Vagina (tissue), 2 donors: Measurements from ENCODE around the gene PLEKHA5. TPM values are rescaled to one million over a fixed set of nuclear protein-coding genes. Genes with fewer than 3 reads are reported as not detected.

ENCODE experiments used
- DNase-seq, 2 donors: peaks; one replicate each; pipeline ENCODE4 v3.0.0-alpha.2; 2017; ENCODE audit errors: extremely low spot score in 2 of 2
- H3K27ac ChIP-seq: fragments of 200-600 bp; sonication (generic); one replicate; pipeline ENCODE4 v1.5.1; 2019
- H3K27me3 ChIP-seq: fragments of 200-600 bp; sonication (generic); one replicate; pipeline ENCODE4 v1.5.1; 2019
- H3K36me3 ChIP-seq, 2 donors: fragments of 200-600 bp; sonication (generic); one replicate each; pipeline ENCODE4 v1.5.1; 2017 to 2019
- H3K4me1 ChIP-seq: fragments of 200-600 bp; sonication (generic); one replicate; pipeline ENCODE4 v1.5.1; 2019
- H3K4me3 ChIP-seq, 2 donors: fragments of 200-600 bp; sonication (generic); 1 replicate in 1 of 2; 2 replicates in 1 of 2; pipeline ENCODE4 v1.5.1; 2016 to 2019
- H3K9me3 ChIP-seq: fragments of 200-600 bp; sonication (generic); one replicate; pipeline ENCODE4 v1.5.1; 2019
- POLR2A ChIP-seq, 2 donors: fragments of 450-650 bp; IDR thresholded peaks; one replicate each; pipeline ENCODE4 v1.6.1; 2017; ENCODE audit warnings: antibody characterized with exemption in 2 of 2, mild to moderate bottlenecking in 2 of 2, moderate library complexity in 2 of 2
- POLR2AphosphoS5 ChIP-seq, 2 donors: sonication (generic); formaldehyde crosslinking; IDR thresholded peaks; one replicate each; pipeline ENCODE4 v1.9.0; 2017; ENCODE audit warnings: antibody characterized with exemption in 2 of 2, mild to moderate bottlenecking in 2 of 2, low read depth in 1 of 2; ENCODE audit not compliant: insufficient read depth in 1 of 2
- intact Hi-C: fragments of 100-400 bp; cut with DNase I; formaldehyde crosslinking; loops from one replicate; pipeline ENCODE4 v1.15.1; 2023
- total RNA-seq: library from RNA; depleted of rRNA; stranded (reverse); fragments of >200 nt; gene quantifications from one replicate; pipeline ENCODE4 v1.2.3, GENCODE V29; 2016
- TF ChIP-seq, protein P1 (sequence below), 3 experiments: fragments of 450-650 bp in 2 of 3; fragments of 200-600 bp in 1 of 3; sonication (generic) in 1 of 3; IDR thresholded peaks; one replicate each; pipeline ENCODE4 v1.5.1; 2017 to 2019; ENCODE audit warnings: antibody characterized with exemption in 3 of 3, mild to moderate bottlenecking in 2 of 3, moderate library complexity in 2 of 3

PLEKHA5 gene
- total RNA-seq, 1 donor from 2014 or later = 58.4 TPM

GRCh38 chr12:19127270-19127669, 2.3 kb upstream of the PLEKHA5 start:
- no peak for TF ChIP-seq POLR2AphosphoS5 (IDR thresholded peaks at IDR 0.05; ENCODE audit: insufficient read depth in 1 of 2, low read depth in 1 of 2)
- TF ChIP-seq POLR2A (IDR thresholded peaks at IDR 0.05) = no peak
- TF ChIP-seq, protein P1, sequence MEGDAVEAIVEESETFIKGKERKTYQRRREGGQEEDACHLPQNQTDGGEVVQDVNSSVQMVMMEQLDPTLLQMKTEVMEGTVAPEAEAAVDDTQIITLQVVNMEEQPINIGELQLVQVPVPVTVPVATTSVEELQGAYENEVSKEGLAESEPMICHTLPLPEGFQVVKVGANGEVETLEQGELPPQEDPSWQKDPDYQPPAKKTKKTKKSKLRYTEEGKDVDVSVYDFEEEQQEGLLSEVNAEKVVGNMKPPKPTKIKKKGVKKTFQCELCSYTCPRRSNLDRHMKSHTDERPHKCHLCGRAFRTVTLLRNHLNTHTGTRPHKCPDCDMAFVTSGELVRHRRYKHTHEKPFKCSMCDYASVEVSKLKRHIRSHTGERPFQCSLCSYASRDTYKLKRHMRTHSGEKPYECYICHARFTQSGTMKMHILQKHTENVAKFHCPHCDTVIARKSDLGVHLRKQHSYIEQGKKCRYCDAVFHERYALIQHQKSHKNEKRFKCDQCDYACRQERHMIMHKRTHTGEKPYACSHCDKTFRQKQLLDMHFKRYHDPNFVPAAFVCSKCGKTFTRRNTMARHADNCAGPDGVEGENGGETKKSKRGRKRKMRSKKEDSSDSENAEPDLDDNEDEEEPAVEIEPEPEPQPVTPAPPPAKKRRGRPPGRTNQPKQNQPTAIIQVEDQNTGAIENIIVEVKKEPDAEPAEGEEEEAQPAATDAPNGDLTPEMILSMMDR (IDR thresholded peaks at IDR 0.05) = no peak
- Histone ChIP-seq H3K4me1 (peaks cover 13% of the 10 kb centered on the region), H3K27me3 (no peaks in the 10 kb centered on the region), H3K9me3 (no peaks in the 10 kb centered on the region), H3K36me3 (no peaks in the 10 kb centered on the region), H3K4me3 (no peak overlapping the region), H3K27ac (no peak overlapping the region)
- intact Hi-C loops = no loop called here
- DNase-seq = no peak

- TF ChIP-seq, protein P1 (IDR thresholded peaks at IDR 0.05) = no peak
- TF ChIP-seq POLR2AphosphoS5 (IDR thresholded peaks at IDR 0.05; ENCODE audit: insufficient read depth in 1 of 2, low read depth in 1 of 2) (no peak), POLR2A (IDR thresholded peaks at IDR 0.05) (no peak)
- H3K9me3 ChIP-seq = no peaks in the 10 kb centered on the region
- H3K27ac ChIP-seq = peak overlapping the region; percentile 3
- no peak overlapping the region for H3K4me3 ChIP-seq
- peaks cover 18% of the 10 kb centered on the region for H3K4me1 ChIP-seq
- no peaks in the 10 kb centered on the region for H3K27me3 ChIP-seq
- no peaks in the 10 kb centered on the region for H3K36me3 ChIP-seq
- no peak for DNase-seq
- intact Hi-C loops = no loop called here
Measured at GRCh38 chr12:19128485-19128884, 1.0 kb upstream of the PLEKHA5 start.

DNA sequence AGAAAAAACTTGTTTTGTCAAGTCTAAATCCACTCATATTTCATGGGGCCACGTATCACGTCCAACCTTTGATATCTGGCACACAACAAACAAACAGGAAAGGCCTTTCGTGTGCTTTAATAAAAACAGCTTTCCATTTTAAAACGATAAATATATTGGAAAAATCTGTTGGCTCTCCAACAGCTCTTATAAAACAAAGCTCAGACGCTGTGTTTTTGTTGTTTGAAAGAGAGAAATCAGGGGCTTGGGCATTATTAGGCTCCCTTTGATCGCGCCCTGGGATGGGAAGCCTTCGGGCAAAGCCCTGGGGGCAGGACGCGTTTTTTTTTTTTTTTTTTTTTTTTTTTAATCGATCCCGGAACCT, 429 bp upstream of the PLEKHA5 start:
- DNase-seq = no peak
- Histone ChIP-seq H3K27ac (peak overlapping the region; percentile 74), H3K27me3 (no peaks in the 10 kb centered on the region), H3K4me1 (peaks cover 24% of the 10 kb centered on the region), H3K36me3 (no peaks in the 10 kb centered on the region), H3K4me3 (peak overlapping the region; percentile 87 to 94), H3K9me3 (no peaks in the 10 kb centered on the region)
- TF ChIP-seq POLR2A (IDR thresholded peaks at IDR 0.05) = no peak
- TF ChIP-seq POLR2AphosphoS5 (IDR thresholded peaks at IDR 0.05; ENCODE audit: insufficient read depth in 1 of 2, low read depth in 1 of 2) = no peak
- TF ChIP-seq, protein P1 (IDR thresholded peaks at IDR 0.05) = no peak
- intact Hi-C loops = no loop called here

GRCh38 chr12:19130224-19131024, 891 bp downstream of the PLEKHA5 start:
- Histone ChIP-seq H3K4me1 (peaks cover 37% of the 10 kb centered on the region), H3K27ac (peak overlapping the region; percentile 97), H3K27me3 (no peaks in the 10 kb centered on the region), H3K36me3 (no peaks in the 10 kb centered on the region), H3K4me3 (peak overlapping the region; percentile 87 to 94), H3K9me3 (no peaks in the 10 kb centered on the region)
- intact Hi-C loops = no loop called here
- no peak for DNase-seq
- TF ChIP-seq POLR2A (IDR thresholded peaks at IDR 0.05) = no peak
- peak in 1 of 2 donors; percentile 62 for TF ChIP-seq POLR2AphosphoS5 (IDR thresholded peaks at IDR 0.05; ENCODE audit: insufficient read depth in 1 of 2, low read depth in 1 of 2)

DNA sequence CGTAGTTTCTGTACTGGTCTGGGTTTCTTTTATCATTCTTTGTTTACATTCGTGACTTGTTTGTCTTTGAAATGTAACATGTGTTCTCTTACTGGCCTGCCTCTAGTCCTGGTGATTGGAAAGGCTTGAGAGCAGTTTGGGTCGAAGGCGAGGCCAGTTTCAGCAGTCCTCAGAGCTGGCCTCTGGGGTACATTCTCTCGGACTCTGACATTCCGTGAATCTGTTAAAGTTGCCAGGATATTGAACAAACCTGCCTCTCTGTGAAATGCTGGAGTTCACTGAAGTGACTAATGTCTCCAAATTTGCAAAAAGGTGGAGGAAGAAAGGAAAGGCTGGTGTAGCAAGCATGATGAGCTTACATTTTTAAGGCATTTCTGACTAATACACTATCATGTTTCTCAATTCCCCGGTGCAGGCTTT, 1.5 kb downstream of the PLEKHA5 start:
- H3K36me3 ChIP-seq = no peaks in the 10 kb centered on the region
- DNase-seq = no peak
- no peaks in the 10 kb centered on the region for H3K27me3 ChIP-seq
- no peaks in the 10 kb centered on the region for H3K9me3 ChIP-seq
- peak overlapping the region; percentile 87 to 94 for H3K4me3 ChIP-seq
- intact Hi-C loops = no loop called here
- TF ChIP-seq, protein P1 (IDR thresholded peaks at IDR 0.05) = no peak
- TF ChIP-seq POLR2AphosphoS5 (IDR thresholded peaks at IDR 0.05; ENCODE audit: insufficient read depth in 1 of 2, low read depth in 1 of 2) = peak in 1 of 2 donors; percentile 9
- H3K27ac ChIP-seq = peak overlapping the region; percentile 97
- peaks cover 44% of the 10 kb centered on the region for H3K4me1 ChIP-seq
